NCI-H2171 (cell line): ENCODE data around the gene PCNX2.
"Not testable (repeated sequence)": the region's sequence is repeated elsewhere in the genome, so short reads cannot be mapped to it uniquely, and the experiment has no call there.

Experiments
- DNase-seq: peaks from one replicate; lab custom pipeline; 2025; lab: John Stamatoyannopoulos, UW

PCNX2 gene

GRCh38 chr1:233102341-233102740 lies 193.2 kb downstream of the PCNX2 start:
- no peak for DNase-seq

GRCh38 chr1:233097959-233098580 lies 197.5 kb downstream of the PCNX2 start:
- no peak for DNase-seq

GRCh38 chr1:233097546-233097945 lies 198.0 kb downstream of the PCNX2 start:
- DNase-seq, result no peak

GRCh38 chr1:233094691-233095090 lies 200.8 kb downstream of the PCNX2 start:
- no peak for DNase-seq

- DNase-seq, result no peak
Observed at GRCh38 chr1:233094269-233094668, 201.3 kb downstream of the PCNX2 start.

- no peak for DNase-seq
Observed at GRCh38 chr1:233090746-233091494, 204.6 kb downstream of the PCNX2 start.

GRCh38 chr1:233089251-233089650 lies 206.3 kb downstream of the PCNX2 start:
- DNase-seq, result no peak

GRCh38 chr1:233088613-233089012 lies 206.9 kb downstream of the PCNX2 start:
- no peak for DNase-seq

- no peak for DNase-seq
Observed at GRCh38 chr1:233086961-233087881, 208.3 kb downstream of the PCNX2 start.

- DNase-seq, result no peak
Observed at GRCh38 chr1:233085566-233085965, 210.0 kb downstream of the PCNX2 start.

GRCh38 chr1:233082778-233083550 lies 212.6 kb downstream of the PCNX2 start:
- DNase-seq, result no peak

GRCh38 chr1:233081735-233082134 lies 213.8 kb downstream of the PCNX2 start:
- DNase-seq, result no peak

- not testable (repeated sequence) for DNase-seq
Observed at GRCh38 chr1:233080827-233081226, 214.7 kb downstream of the PCNX2 start.

- DNase-seq, result no peak
Observed at GRCh38 chr1:233080286-233080685, 215.2 kb downstream of the PCNX2 start.

- DNase-seq, result no peak
Observed at GRCh38 chr1:233079574-233079973, 216.0 kb downstream of the PCNX2 start.

- no peak for DNase-seq
Observed at GRCh38 chr1:233078396-233078795, 217.1 kb downstream of the PCNX2 start.

GRCh38 chr1:233075915-233076295 lies 219.6 kb downstream of the PCNX2 start:
- no peak for DNase-seq

- no peak for DNase-seq
Observed at GRCh38 chr1:233066087-233066486, 229.4 kb downstream of the PCNX2 start.

GRCh38 chr1:233065685-233066084 lies 229.8 kb downstream of the PCNX2 start:
- DNase-seq, result no peak

- no peak for DNase-seq
Observed at GRCh38 chr1:233064988-233065387, 230.5 kb downstream of the PCNX2 start.

- DNase-seq, result no peak
Observed at GRCh38 chr1:233063462-233063861, 232.1 kb downstream of the PCNX2 start.

GRCh38 chr1:233061265-233061664 lies 234.3 kb downstream of the PCNX2 start:
- DNase-seq, result no peak
